IMR-90 (cell line): Measurements from ENCODE around the gene OPRM1. TPM values are rescaled to one million over a fixed set of nuclear protein-coding genes. Genes with fewer than 3 reads are reported as not detected.

Experiments
- ATAC-seq: fragments of 200-7000 bp; cut with Tn5 transposase; 2 replicates; pipeline ENCODE4 v1.9.1; 2020; ENCODE audit warnings: low read depth, mild to moderate bottlenecking, moderate library complexity
- Bru-seq: library from RNA; stranded (reverse); fragments of 400-500 nt; gene quantifications from one replicate; lab custom pipeline; 2021; lab: Mats Ljungman, UMichigan
- BruChase-seq, 2 experiments: library from RNA; stranded (reverse); fragments of 400-500 nt; gene quantifications; one replicate each; lab custom pipeline; 2021; lab: Mats Ljungman, UMichigan
- BruUV-seq: library from RNA; stranded (reverse); fragments of 400-500 nt; replicated peaks from 2 replicates; lab custom pipeline; 2021; lab: Mats Ljungman, UMichigan
- CTCF ChIA-PET: fragments of 300-600 bp; formaldehyde crosslinking; extraction: SDS; loops from one replicate; lab custom pipeline; 2021; ENCODE audit warnings: antibody characterized with exemption; lab: Yijun Ruan, JAX
- POLR2A ChIA-PET: fragments of 300-600 bp; sonication (Branson Sonifier 250); formaldehyde crosslinking; loops from one replicate; lab custom pipeline; 2022; ENCODE audit warnings: antibody characterized with exemption; ENCODE audit not compliant: unreplicated experiment; lab: Charles Lee
- DNase-seq: peaks from one replicate; pipeline ENCODE4 v3.0.0; 2013
- H2AFZ ChIP-seq: replicated peaks from 2 replicates; pipeline ENCODE3; 2013; ENCODE audit warnings: low read length, mild to moderate bottlenecking; ENCODE audit not compliant: poor library complexity
- H2AK5ac ChIP-seq: 2 replicates; pipeline ENCODE4 v1.6.1; 2013; ENCODE audit warnings: low read depth, low read length, inconsistent platforms
- H2AK9ac ChIP-seq: replicated peaks from 2 replicates; pipeline ENCODE3; 2013; ENCODE audit warnings: mild to moderate bottlenecking, low read depth, low read length, moderate library complexity; ENCODE audit not compliant: poor library complexity
- H2BK120ac ChIP-seq: 2 replicates; pipeline ENCODE4 v1.6.1; 2013; ENCODE audit warnings: low read depth, low read length, inconsistent platforms
- H2BK15ac ChIP-seq: 3 replicates; pipeline ENCODE4 v1.6.1; 2013; ENCODE audit warnings: low read depth, low read length, inconsistent platforms
- H2BK20ac ChIP-seq: 2 replicates; pipeline ENCODE4 v1.6.1; 2013; ENCODE audit warnings: low read depth, mild to moderate bottlenecking, inconsistent platforms, low read length, moderate library complexity
- H2BK5ac ChIP-seq: 2 replicates; pipeline ENCODE4 v1.6.1; 2013; ENCODE audit warnings: mild to moderate bottlenecking, low read depth, low read length, inconsistent platforms; ENCODE audit not compliant: poor library complexity, severe bottlenecking
- H3K14ac ChIP-seq: replicated peaks from 2 replicates; pipeline ENCODE4 v1.6.1; 2013; ENCODE audit warnings: low read depth, low read length, inconsistent platforms
- H3K18ac ChIP-seq: 2 replicates; pipeline ENCODE4 v1.6.1; 2013; ENCODE audit warnings: low read depth, low read length, control low read depth
- H3K23ac ChIP-seq: 2 replicates; pipeline ENCODE4 v1.6.1; 2013; ENCODE audit warnings: low read depth, low read length, inconsistent platforms
- H3K27ac ChIP-seq: 2 replicates; pipeline ENCODE4 v1.5.1; 2013; ENCODE audit warnings: mild to moderate bottlenecking, control low read depth, low read length; ENCODE audit not compliant: insufficient read depth
- H3K27me3 ChIP-seq: 2 replicates; pipeline ENCODE4 v1.6.1; 2013; ENCODE audit warnings: low read length; ENCODE audit not compliant: control insufficient read depth, insufficient read depth
- H3K36me3 ChIP-seq: 2 replicates; pipeline ENCODE4 v1.6.1; 2013; ENCODE audit warnings: low read length, mixed read lengths; ENCODE audit not compliant: control insufficient read depth, insufficient read depth
- H3K4ac ChIP-seq: 2 replicates; pipeline ENCODE4 v1.6.1; 2013; ENCODE audit warnings: low read depth, low read length, inconsistent platforms
- H3K4me1 ChIP-seq: 2 replicates; pipeline ENCODE4 v1.6.1; 2013; ENCODE audit warnings: low read length, mixed read lengths; ENCODE audit not compliant: control insufficient read depth, insufficient read depth
- H3K4me2 ChIP-seq: 2 replicates; pipeline ENCODE4 v1.6.1; 2013; ENCODE audit warnings: low read depth, mild to moderate bottlenecking, control low read depth, low read length, moderate library complexity
- H3K4me3 ChIP-seq: 2 replicates; pipeline ENCODE4 v1.5.1; 2013; ENCODE audit warnings: low read depth, mild to moderate bottlenecking, control low read depth, low read length, moderate library complexity; ENCODE audit not compliant: insufficient read depth
- H3K56ac ChIP-seq: 2 replicates; pipeline ENCODE4 v1.6.1; 2013; ENCODE audit warnings: low read length, inconsistent platforms; ENCODE audit not compliant: insufficient read depth; ENCODE audit errors: extremely low read depth
- H3K79me1 ChIP-seq, 2 experiments: 2 replicates each; pipeline ENCODE4 v1.6.1; 2013; ENCODE audit warnings: low read length in 2 of 2, inconsistent platforms in 1 of 2, low read depth in 1 of 2
- H3K9ac ChIP-seq: 2 replicates; pipeline ENCODE4 v1.6.1; 2013; ENCODE audit warnings: low read depth, low read length, control low read depth
- H3K9me1 ChIP-seq: 2 replicates; pipeline ENCODE4 v1.6.1; 2013; ENCODE audit warnings: low read length, inconsistent platforms; ENCODE audit not compliant: insufficient read depth
- H3K9me3 ChIP-seq: 2 replicates; pipeline ENCODE4 v1.6.1; 2013; ENCODE audit warnings: low read length; ENCODE audit not compliant: control insufficient read depth, insufficient read depth
- H4K20me1 ChIP-seq: 2 replicates; pipeline ENCODE4 v1.6.1; 2013; ENCODE audit warnings: low read length, inconsistent platforms; ENCODE audit not compliant: insufficient read depth
- H4K5ac ChIP-seq: 2 replicates; pipeline ENCODE4 v1.6.1; 2013; ENCODE audit warnings: mild to moderate bottlenecking, low read depth, low read length, control low read depth
- H4K8ac ChIP-seq, 2 experiments: 2 replicates each; pipeline ENCODE4 v1.6.1; 2013; ENCODE audit warnings: low read depth in 2 of 2, low read length in 2 of 2, control low read depth in 1 of 2, inconsistent platforms in 1 of 2
- H4K91ac ChIP-seq: 2 replicates; pipeline ENCODE4 v1.6.1; 2013; ENCODE audit warnings: low read depth, low read length, inconsistent platforms; ENCODE audit not compliant: insufficient read depth
- POLR2A ChIP-seq: IDR thresholded peaks from 2 replicates; pipeline ENCODE4 v1.6.1; 2012; ENCODE audit warnings: mild to moderate bottlenecking, low read depth, low read length
- WGBS, 2 experiments: methylation state at CpG; one replicate each; pipeline versions ENCODE4 v1.1.5 to v1.1.7; 2013; ENCODE audit warnings: missing lambda C conversion rate in 2 of 2; ENCODE audit not compliant: insufficient read length in 1 of 2; ENCODE audit errors: extremely low coverage in 2 of 2; 5-methylcytosine and 5-hydroxymethylcytosine counted together
- dilution Hi-C: fragments of 300-500 bp; cut with HindIII; formaldehyde crosslinking; loops from one replicate; pipeline ENCODE4 v1.14.3; 2018; ENCODE audit warnings: low sequenced_read_pairs; ENCODE audit not compliant: unreplicated experiment
- in situ Hi-C: fragments of 300-500 bp; cut with MboI; formaldehyde crosslinking; loops from 3 replicates; pipeline ENCODE4 v1.14.3; 2019; ENCODE audit warnings: low sequenced_read_pairs, inconsistent platforms, mixed read lengths
- intact Hi-C: fragments of 100-400 bp; cut with micrococcal nuclease; formaldehyde crosslinking; loops from 2 replicates; pipeline ENCODE4 v1.10.0; 2022
- long read RNA-seq: library from polyadenylated mRNA; unstranded; transcript quantifications from one replicate; pipeline ENCODE4 v2.0.0, GENCODE V29; 2021; ENCODE audit not compliant: unreplicated experiment
- polyA plus RNA-seq, 3 experiments: library from polyadenylated mRNA; depleted of rRNA; stranded (reverse); fragments of >200 nt; gene quantifications; 2 replicates each; pipeline ENCODE4 v1.2.3, GENCODE V29; 2012; ENCODE audit warnings: low replicate concordance in 1 of 3
- total RNA-seq: library from RNA; depleted of rRNA; stranded (reverse); fragments of >200 nt; gene quantifications from 2 replicates; pipeline ENCODE4 v1.2.3, GENCODE V29; 2012; rRNA removed

Gene OPRM1
- total RNA-seq (not detected in 2 replicates), polyA plus RNA-seq (2012; rRNA removed) (not detected in 2 replicates), Bru-seq, nascent RNA (not detected), BruChase-seq, experiment 1, labeled RNA remaining after a 6-hour chase (not detected), BruChase-seq, experiment 2, labeled RNA remaining after a 2-hour chase (percentile 0 among the genes with signal in this experiment)
- polyA plus RNA-seq (2012; cell fraction: cytosol; rRNA removed): not detected in 2 replicates
- not detected in 2 replicates for polyA plus RNA-seq (2012; cell fraction: nucleus; rRNA removed; ENCODE audit: low replicate concordance)
- long read RNA-seq: 0 reads

GRCh38 chr6:154039231-154039842 lies at the start of gene OPRM1:
Gene OPRM1, plus strand, starts transcription at chr6:154039240. Its CDS starts 305 bp downstream, at chr6:154039545.
- H3K36me3 ChIP-seq: no peaks in the 10 kb centered on the region
- intact Hi-C loops: no loop called here
- DNase-seq: no peak
- no TSS peak for BruUV-seq
- CTCF ChIA-PET: no interaction called here
- H3K23ac ChIP-seq: no peak within 1 kb of the TSS
- no peaks in the 10 kb centered on the region for H4K20me1 ChIP-seq
- WGBS, 2 experiments: 7% methylated on average over 23 of the region's 38 CpGs; no CpG with 5 or more reads in 1 of the 2 experiments
- no peak for TF ChIP-seq POLR2A
- no peak within 1 kb of the TSS for H4K91ac ChIP-seq
- H2AK5ac ChIP-seq: no peak within 1 kb of the TSS
- no peak within 1 kb of the TSS for H3K4me3 ChIP-seq
- H3K79me1 ChIP-seq: no peaks in the 10 kb centered on the region
- no peak within 1 kb of the TSS for H4K8ac ChIP-seq
- no peaks in the 10 kb centered on the region for H3K4me1 ChIP-seq
- dilution Hi-C loops: no loop called here
- no peak within 1 kb of the TSS for H3K18ac ChIP-seq
- ATAC-seq: 0 out of 2 replicates have a peak, but pooled peaks have one; percentile 32
- no peak within 1 kb of the TSS for H2BK20ac ChIP-seq
- H2BK5ac ChIP-seq: no peak within 1 kb of the TSS
- H3K4me2 ChIP-seq: no peak within 1 kb of the TSS
- in situ Hi-C loops: no loop called here
- no peaks in the 10 kb centered on the region for H3K27me3 ChIP-seq
- no peak within 1 kb of the TSS for H2AK9ac ChIP-seq
- H3K4ac ChIP-seq: no peak within 1 kb of the TSS
- H2AFZ ChIP-seq: peak within 1 kb of the TSS; percentile 43
- H4K5ac ChIP-seq: no peak within 1 kb of the TSS
- no peak within 1 kb of the TSS for H3K27ac ChIP-seq
- H3K9ac ChIP-seq: no peak within 1 kb of the TSS
- peaks cover 11% of the 10 kb centered on the region for H3K9me3 ChIP-seq
- no peak within 1 kb of the TSS for H2BK120ac ChIP-seq
- H3K14ac ChIP-seq: no peak within 1 kb of the TSS
- H3K56ac ChIP-seq: no peak within 1 kb of the TSS
- no peaks in the 10 kb centered on the region for H3K9me1 ChIP-seq
- H2BK15ac ChIP-seq: no peak within 1 kb of the TSS
- POLR2A ChIA-PET: no interaction called here
